ENCODE data around the gene PLOD3. TPM values are rescaled to one million over a fixed set of nuclear protein-coding genes. Genes with fewer than 3 reads are reported as not detected.

PLOD3 gene
- polyA plus RNA-seq, 1 donor (not counting 4 experiments of a cell fraction or from before 2014, with no cell fraction given) = 31.6 TPM

DNA sequence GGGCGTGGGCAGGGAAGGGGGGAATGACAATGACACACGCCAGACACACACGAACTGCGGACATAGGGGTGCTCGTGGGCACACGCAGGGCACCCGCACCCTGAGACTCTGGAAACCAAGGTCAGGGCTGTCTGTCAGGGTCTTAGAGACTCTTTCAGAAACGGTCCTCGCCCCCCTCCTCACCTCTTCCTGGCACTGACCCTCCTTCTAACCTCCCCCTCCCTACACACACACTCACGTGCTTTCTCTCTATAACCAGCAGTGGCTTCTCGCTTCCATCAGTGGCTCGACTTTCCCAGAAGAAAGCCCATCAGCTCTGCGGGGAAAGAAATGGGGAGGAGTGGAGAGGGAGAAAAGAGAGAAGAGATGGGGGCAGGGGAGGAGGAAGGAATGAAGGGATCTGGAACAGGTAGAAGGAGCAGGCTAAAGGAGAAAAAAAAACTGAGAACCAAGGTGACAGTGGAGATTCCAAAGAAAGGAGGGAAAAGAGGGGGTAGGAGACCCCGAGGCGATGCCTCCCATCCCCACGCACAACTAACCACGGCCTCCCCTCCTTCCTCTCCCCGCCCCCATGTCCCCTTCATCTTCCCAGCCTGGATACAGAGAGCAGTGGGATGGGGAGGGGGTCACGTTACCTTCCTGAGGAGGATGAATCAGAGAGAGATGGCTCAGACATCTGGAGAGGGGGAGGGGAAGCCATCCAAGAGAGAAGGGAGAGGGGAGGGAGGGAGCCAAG lies 50.3 kb downstream of the PLOD3 start:
- Histone ChIP-seq H3K9ac (ENCODE audit: control insufficient read depth, extremely low read depth, insufficient read depth, low read length) (no peak overlapping the region), H3K27me3 (ENCODE audit: control insufficient read depth, extremely low read depth, insufficient read depth, low read length) (peaks cover 73% of the 10 kb centered on the region), H4K20me1 (ENCODE audit: control insufficient read depth, extremely low read depth, insufficient read depth, low read length) (peaks cover 3% of the 10 kb centered on the region), H3K9me3 (ENCODE audit: control insufficient read depth, low read depth, low read length) (no peaks in the 10 kb centered on the region), H3K4me1 (ENCODE audit: control insufficient read depth, extremely low read depth, insufficient read depth, low read length) (peaks cover 34% of the 10 kb centered on the region), H3K9me1 (ENCODE audit: control insufficient read depth, extremely low read depth, insufficient read depth, low read length) (no peaks in the 10 kb centered on the region), H3K27ac (ENCODE audit: control insufficient read depth, insufficient read depth, low read length) (no peak overlapping the region), H2AFZ (ENCODE audit: control insufficient read depth, low read length) (no peak overlapping the region), H3K4me3 (ENCODE audit: control insufficient read depth in 2 of 3, extremely low read depth in 1 of 3, insufficient read depth in 2 of 3, low read depth in 1 of 3, low read length in 3 of 3) (no peak overlapping the region), H3K36me3 (ENCODE audit: control insufficient read depth in 2 of 2, extremely low read depth in 1 of 2, insufficient read depth in 2 of 2, low read length in 2 of 2) (peaks cover 0 to 6% of the 10 kb centered on the region in 2 experiments), H3K4me2 (ENCODE audit: control insufficient read depth, extremely low read depth, insufficient read depth, low read depth, low read length) (no peak overlapping the region), H3K79me2 (ENCODE audit: control insufficient read depth, insufficient read depth, low read length) (no peaks in the 10 kb centered on the region)
- DNase-seq (ENCODE audit: low read depth, low spot score) (no peak), FAIRE-seq (no peak)
- dilution Hi-C loops (cut with MboI; ENCODE audit: extremely low pct_ligation_motif_present, low sequenced_read_pairs) = no loop called here
- no peak for TF ChIP-seq EZH2 (IDR thresholded peaks at IDR 0.05; ENCODE audit: low read length)
- TF ChIP-seq, protein P1, sequence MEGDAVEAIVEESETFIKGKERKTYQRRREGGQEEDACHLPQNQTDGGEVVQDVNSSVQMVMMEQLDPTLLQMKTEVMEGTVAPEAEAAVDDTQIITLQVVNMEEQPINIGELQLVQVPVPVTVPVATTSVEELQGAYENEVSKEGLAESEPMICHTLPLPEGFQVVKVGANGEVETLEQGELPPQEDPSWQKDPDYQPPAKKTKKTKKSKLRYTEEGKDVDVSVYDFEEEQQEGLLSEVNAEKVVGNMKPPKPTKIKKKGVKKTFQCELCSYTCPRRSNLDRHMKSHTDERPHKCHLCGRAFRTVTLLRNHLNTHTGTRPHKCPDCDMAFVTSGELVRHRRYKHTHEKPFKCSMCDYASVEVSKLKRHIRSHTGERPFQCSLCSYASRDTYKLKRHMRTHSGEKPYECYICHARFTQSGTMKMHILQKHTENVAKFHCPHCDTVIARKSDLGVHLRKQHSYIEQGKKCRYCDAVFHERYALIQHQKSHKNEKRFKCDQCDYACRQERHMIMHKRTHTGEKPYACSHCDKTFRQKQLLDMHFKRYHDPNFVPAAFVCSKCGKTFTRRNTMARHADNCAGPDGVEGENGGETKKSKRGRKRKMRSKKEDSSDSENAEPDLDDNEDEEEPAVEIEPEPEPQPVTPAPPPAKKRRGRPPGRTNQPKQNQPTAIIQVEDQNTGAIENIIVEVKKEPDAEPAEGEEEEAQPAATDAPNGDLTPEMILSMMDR (optimal IDR thresholded peaks at IDR 0.05 in 1 of 3, IDR thresholded peaks at IDR 0.05 in 1 of 3, conservative IDR thresholded peaks at IDR 0.05 in 1 of 3; ENCODE audit: extremely low read depth in 1 of 3, insufficient read depth in 2 of 3, low read length in 3 of 3) = no peak

DNA sequence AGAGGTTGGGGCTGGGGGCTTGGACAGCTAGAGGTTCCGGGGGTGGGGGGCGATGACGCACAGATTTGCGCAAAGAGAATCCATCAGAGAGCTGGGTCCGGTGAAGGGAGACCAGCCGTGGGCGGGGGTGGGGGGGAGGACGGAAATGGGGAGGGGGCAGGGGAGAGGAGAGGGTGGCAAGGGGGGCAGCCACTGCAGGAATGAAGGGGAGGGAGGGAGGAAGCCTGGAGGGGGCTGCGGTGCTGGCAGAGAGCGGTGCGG lies 50.8 kb downstream of the PLOD3 start:
- H3K4me2 ChIP-seq (ENCODE audit: control insufficient read depth, extremely low read depth, insufficient read depth, low read depth, low read length) = no peak overlapping the region

More for the DNA sequence above, 50.8 kb downstream of the PLOD3 start:
- H3K27me3 ChIP-seq (ENCODE audit: control insufficient read depth, extremely low read depth, insufficient read depth, low read length) = peaks cover 68% of the 10 kb centered on the region
- no peak for DNase-seq (ENCODE audit: low read depth, low spot score)
- H3K4me3 ChIP-seq (ENCODE audit: control insufficient read depth in 2 of 3, extremely low read depth in 1 of 3, insufficient read depth in 2 of 3, low read depth in 1 of 3, low read length in 3 of 3) = no peak overlapping the region
- no peaks in the 10 kb centered on the region for H3K9me3 ChIP-seq (ENCODE audit: control insufficient read depth, low read depth, low read length)
- H3K4me1 ChIP-seq (ENCODE audit: control insufficient read depth, extremely low read depth, insufficient read depth, low read length) = peaks cover 34% of the 10 kb centered on the region
- peaks cover 0 to 8% of the 10 kb centered on the region in 2 experiments for H3K36me3 ChIP-seq (ENCODE audit: control insufficient read depth in 2 of 2, extremely low read depth in 1 of 2, insufficient read depth in 2 of 2, low read length in 2 of 2)
- TF ChIP-seq, protein P1 (optimal IDR thresholded peaks at IDR 0.05 in 1 of 3, IDR thresholded peaks at IDR 0.05 in 1 of 3, conservative IDR thresholded peaks at IDR 0.05 in 1 of 3; ENCODE audit: extremely low read depth in 1 of 3, insufficient read depth in 2 of 3, low read length in 3 of 3) = no peak
- no peak for TF ChIP-seq EZH2 (IDR thresholded peaks at IDR 0.05; ENCODE audit: low read length)
- no peaks in the 10 kb centered on the region for H3K79me2 ChIP-seq (ENCODE audit: control insufficient read depth, insufficient read depth, low read length)
- no peaks in the 10 kb centered on the region for H3K9me1 ChIP-seq (ENCODE audit: control insufficient read depth, extremely low read depth, insufficient read depth, low read length)
- H4K20me1 ChIP-seq (ENCODE audit: control insufficient read depth, extremely low read depth, insufficient read depth, low read length) = peaks cover 3% of the 10 kb centered on the region
- FAIRE-seq = no peak
- no peak overlapping the region for H3K9ac ChIP-seq (ENCODE audit: control insufficient read depth, extremely low read depth, insufficient read depth, low read length)
- dilution Hi-C loops (cut with MboI; ENCODE audit: extremely low pct_ligation_motif_present, low sequenced_read_pairs) = no loop called here
- H2AFZ ChIP-seq (ENCODE audit: control insufficient read depth, low read length) = no peak overlapping the region
- no peak overlapping the region for H3K27ac ChIP-seq (ENCODE audit: control insufficient read depth, insufficient read depth, low read length)

Data from keratinocyte (primary cell).